ENCODE data around the gene SMIM27. TPM values are rescaled to one million over a fixed set of nuclear protein-coding genes. Genes with fewer than 3 reads are reported as not detected.

SMIM27 gene
- total and polyA plus RNA-seq, 2 of the 13 experiments (the other 11 are each of a cell fraction or from before 2014, with no cell fraction given), result 17.9 to 19.0 TPM

- TF ChIP-seq USF2 (IDR thresholded peaks at IDR 0.05; ENCODE audit: low read depth, low read length) (peak; percentile 64; the same call in 1 of the 2 replicates), USF2 (CRISPR knock-in tag; IDR thresholded peaks at IDR 0.05; ENCODE audit: borderline replicate concordance) (peak; percentile 9; the same call in 1 of the 2 replicates), ZNF770 (CRISPR knock-in tag; IDR thresholded peaks at IDR 0.05) (peak; percentile 32; the same call in 1 of the 2 replicates), XRCC5 (optimal IDR thresholded peaks at IDR 0.05; ENCODE audit: low read length) (peak; percentile 24), SMC3 (IDR thresholded peaks at IDR 0.05; ENCODE audit: low read length) (peak; percentile 79), ZNF749 (CRISPR knock-in tag; IDR thresholded peaks at IDR 0.05; ENCODE audit: borderline replicate concordance) (peak; percentile 40; the same call in 1 of the 2 replicates), MXD4 (CRISPR knock-in tag; IDR thresholded peaks at IDR 0.05) (0 out of 2 replicates have a peak, but pooled peaks have one; percentile 9), SMYD3 (CRISPR knock-in tag; IDR thresholded peaks at IDR 0.05) (peak; percentile 51; the same call in 1 of the 2 replicates), TOPORS (CRISPR knock-in tag; IDR thresholded peaks at IDR 0.05) (no peak; the same call in 1 of the 2 replicates), NAIF1 (CRISPR knock-in tag; IDR thresholded peaks at IDR 0.05; ENCODE audit: borderline replicate concordance) (0 out of 2 replicates have a peak, but pooled peaks have one; percentile 15), PHF8 (CRISPR knock-in tag; IDR thresholded peaks at IDR 0.05) (no peak), SAP130 (CRISPR knock-in tag; IDR thresholded peaks at IDR 0.05; ENCODE audit: low read depth) (peak; percentile 90), TEAD3 (CRISPR knock-in tag; optimal IDR thresholded peaks at IDR 0.05; ENCODE audit: borderline replicate concordance) (peak; percentile 65)
- TF ChIP-seq, protein P1, sequence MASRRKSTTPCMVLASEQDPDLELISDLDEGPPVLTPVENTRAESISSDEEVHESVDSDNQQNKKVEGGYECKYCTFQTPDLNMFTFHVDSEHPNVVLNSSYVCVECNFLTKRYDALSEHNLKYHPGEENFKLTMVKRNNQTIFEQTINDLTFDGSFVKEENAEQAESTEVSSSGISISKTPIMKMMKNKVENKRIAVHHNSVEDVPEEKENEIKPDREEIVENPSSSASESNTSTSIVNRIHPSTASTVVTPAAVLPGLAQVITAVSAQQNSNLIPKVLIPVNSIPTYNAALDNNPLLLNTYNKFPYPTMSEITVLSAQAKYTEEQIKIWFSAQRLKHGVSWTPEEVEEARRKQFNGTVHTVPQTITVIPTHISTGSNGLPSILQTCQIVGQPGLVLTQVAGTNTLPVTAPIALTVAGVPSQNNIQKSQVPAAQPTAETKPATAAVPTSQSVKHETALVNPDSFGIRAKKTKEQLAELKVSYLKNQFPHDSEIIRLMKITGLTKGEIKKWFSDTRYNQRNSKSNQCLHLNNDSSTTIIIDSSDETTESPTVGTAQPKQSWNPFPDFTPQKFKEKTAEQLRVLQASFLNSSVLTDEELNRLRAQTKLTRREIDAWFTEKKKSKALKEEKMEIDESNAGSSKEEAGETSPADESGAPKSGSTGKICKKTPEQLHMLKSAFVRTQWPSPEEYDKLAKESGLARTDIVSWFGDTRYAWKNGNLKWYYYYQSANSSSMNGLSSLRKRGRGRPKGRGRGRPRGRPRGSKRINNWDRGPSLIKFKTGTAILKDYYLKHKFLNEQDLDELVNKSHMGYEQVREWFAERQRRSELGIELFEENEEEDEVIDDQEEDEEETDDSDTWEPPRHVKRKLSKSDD (CRISPR knock-in tag; IDR thresholded peaks at IDR 0.05; ENCODE audit: low read depth), result no peak
- TF ChIP-seq, protein P2, sequence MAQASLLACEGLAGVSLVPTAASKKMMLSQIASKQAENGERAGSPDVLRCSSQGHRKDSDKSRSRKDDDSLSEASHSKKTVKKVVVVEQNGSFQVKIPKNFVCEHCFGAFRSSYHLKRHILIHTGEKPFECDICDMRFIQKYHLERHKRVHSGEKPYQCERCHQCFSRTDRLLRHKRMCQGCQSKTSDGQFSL (CRISPR knock-in tag; IDR thresholded peaks at IDR 0.05), result 0 out of 2 replicates have a peak, but pooled peaks have one; percentile 7
Observed at GRCh38 chr9:32571969-32572899, 20.1 kb downstream of the SMIM27 start (continued).

All from HepG2 (cell line).